Omental fat pad (tissue), 4 donors: ENCODE data around the gene SCUBE3. TPM values are rescaled to one million over a fixed set of nuclear protein-coding genes. Genes with fewer than 3 reads are reported as not detected.
A peak's percentile ranks its signal among the peaks of the same experiment; 100 is the strongest.

Experiments used
- ATAC-seq: fragments of 150-250 bp; one replicate; pipeline ENCODE4 v1.9.1; 2016; ENCODE audit warnings: mild to moderate bottlenecking, moderate library complexity; ENCODE audit not compliant: low FRiP score
- DNase-seq: peaks from one replicate; pipeline ENCODE4 v3.0.0-alpha.2; 2019; ENCODE audit warnings: low spot score
- CTCF ChIP-seq, 3 donors: fragments of 450-650 bp; IDR thresholded peaks; one replicate each; pipeline ENCODE4 v1.5.1; 2016 to 2017; ENCODE audit warnings: antibody characterized with exemption in 3 of 3, mild to moderate bottlenecking in 3 of 3, moderate library complexity in 2 of 3
- total RNA-seq, 4 donors: library from RNA; depleted of rRNA; stranded (reverse); fragments of >200 nt; gene quantifications; one replicate each; pipeline ENCODE4 v1.1.0, GENCODE V29; 2016

SCUBE3 gene
- total RNA-seq, 4 donors from 2014 or later = 0.06 to 0.47 (median 0.11) TPM

GRCh38 chr6:35234901-35235300 is 21.1 kb downstream of the SCUBE3 start:
- ATAC-seq = no peak
- no peak for DNase-seq
- no peak for TF ChIP-seq CTCF (IDR thresholded peaks at IDR 0.05)

- ATAC-seq (no peak), DNase-seq (no peak)
- no peak for TF ChIP-seq CTCF (IDR thresholded peaks at IDR 0.05)
These were observed 22.5 kb downstream of the SCUBE3 start for GRCh38 chr6:35236223-35236622.

GRCh38 chr6:35237476-35237875 is 23.7 kb downstream of the SCUBE3 start:
- ATAC-seq (no peak), DNase-seq (no peak)
- no peak for TF ChIP-seq CTCF (IDR thresholded peaks at IDR 0.05)

GRCh38 chr6:35238843-35239289 is 25.1 kb downstream of the SCUBE3 start:
- ATAC-seq = no peak
- TF ChIP-seq CTCF (IDR thresholded peaks at IDR 0.05) = no peak

GRCh38 chr6:35239581-35239980 is 25.8 kb downstream of the SCUBE3 start:
- DNase-seq (no peak), ATAC-seq (no peak)
- TF ChIP-seq CTCF (IDR thresholded peaks at IDR 0.05) = no peak

More at GRCh38 chr6:35238843-35239289, 25.1 kb downstream of the SCUBE3 start:
- DNase-seq = no peak

- ATAC-seq (peak; percentile 66), DNase-seq (peak; percentile 71)
- peak in 2 of 3 donors; percentile 45 to 62 for TF ChIP-seq CTCF (IDR thresholded peaks at IDR 0.05)
These were observed 27.4 kb downstream of the SCUBE3 start for GRCh38 chr6:35240838-35241801.

GRCh38 chr6:35242486-35242885 is 28.7 kb downstream of the SCUBE3 start:
- DNase-seq (no peak), ATAC-seq (no peak)
- TF ChIP-seq CTCF (IDR thresholded peaks at IDR 0.05) = no peak
